ENCODE measurements around the gene SIDT2.

DNA sequence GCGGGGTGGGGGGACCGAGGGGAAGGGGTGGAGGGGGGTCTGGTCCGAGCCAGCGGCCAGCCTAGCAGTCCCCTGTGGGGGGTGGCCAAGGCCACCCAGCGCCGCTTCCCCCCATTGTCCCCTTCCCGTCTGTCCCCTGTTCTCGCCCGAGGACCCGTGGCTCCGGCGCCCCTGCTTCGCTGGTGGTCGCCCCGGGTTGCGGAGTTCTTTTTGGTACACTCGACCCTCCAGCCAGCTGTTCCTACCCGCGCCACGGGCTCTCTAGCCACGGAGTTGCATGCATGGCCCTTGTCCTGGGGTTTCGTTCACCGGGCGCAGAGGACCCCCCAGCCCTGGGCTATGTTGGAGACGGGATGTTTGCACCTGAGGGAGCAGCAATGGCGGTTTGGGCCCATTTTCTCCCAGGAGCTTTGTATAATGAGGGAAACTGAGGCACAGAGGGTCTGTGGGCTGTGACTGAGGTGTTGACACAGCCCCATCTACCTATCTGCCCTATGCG is 54.4 kb downstream of the SIDT2 start:
- TF ChIP-seq, protein P1, sequence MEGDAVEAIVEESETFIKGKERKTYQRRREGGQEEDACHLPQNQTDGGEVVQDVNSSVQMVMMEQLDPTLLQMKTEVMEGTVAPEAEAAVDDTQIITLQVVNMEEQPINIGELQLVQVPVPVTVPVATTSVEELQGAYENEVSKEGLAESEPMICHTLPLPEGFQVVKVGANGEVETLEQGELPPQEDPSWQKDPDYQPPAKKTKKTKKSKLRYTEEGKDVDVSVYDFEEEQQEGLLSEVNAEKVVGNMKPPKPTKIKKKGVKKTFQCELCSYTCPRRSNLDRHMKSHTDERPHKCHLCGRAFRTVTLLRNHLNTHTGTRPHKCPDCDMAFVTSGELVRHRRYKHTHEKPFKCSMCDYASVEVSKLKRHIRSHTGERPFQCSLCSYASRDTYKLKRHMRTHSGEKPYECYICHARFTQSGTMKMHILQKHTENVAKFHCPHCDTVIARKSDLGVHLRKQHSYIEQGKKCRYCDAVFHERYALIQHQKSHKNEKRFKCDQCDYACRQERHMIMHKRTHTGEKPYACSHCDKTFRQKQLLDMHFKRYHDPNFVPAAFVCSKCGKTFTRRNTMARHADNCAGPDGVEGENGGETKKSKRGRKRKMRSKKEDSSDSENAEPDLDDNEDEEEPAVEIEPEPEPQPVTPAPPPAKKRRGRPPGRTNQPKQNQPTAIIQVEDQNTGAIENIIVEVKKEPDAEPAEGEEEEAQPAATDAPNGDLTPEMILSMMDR (IDR thresholded peaks at IDR 0.05): no peak
- TF ChIP-seq EP300 (IDR thresholded peaks at IDR 0.05) (no peak), POLR2A (IDR thresholded peaks at IDR 0.05) (no peak)

Measured in tibial nerve (tissue), 4 donors.